ENCODE results near the gene EFCAB7.
A peak's percentile ranks its signal among the peaks of the same experiment; 100 is the strongest.
"Not testable (repeated sequence)": the region's sequence is repeated elsewhere in the genome, so short reads cannot be mapped to it uniquely, and the experiment has no call there.

Gene EFCAB7

GRCh38 chr1:63557365-63557987 lies 34.2 kb downstream of the EFCAB7 start:
- DNase-seq: peak; percentile 47

GRCh38 chr1:63559357-63559756 lies 36.0 kb downstream of the EFCAB7 start:
- no peak for DNase-seq

- no peak for DNase-seq
These were observed 40.4 kb downstream of the EFCAB7 start for GRCh38 chr1:63563745-63564144.

GRCh38 chr1:63569068-63569467 lies 45.7 kb downstream of the EFCAB7 start:
- DNase-seq: no peak

GRCh38 chr1:63569640-63570316 lies 46.5 kb downstream of the EFCAB7 start:
- DNase-seq: no peak

- not testable (repeated sequence) for DNase-seq
These were observed 49.4 kb downstream of the EFCAB7 start for GRCh38 chr1:63572686-63573085.

GRCh38 chr1:63574203-63574796 lies 51.0 kb downstream of the EFCAB7 start:
- not testable (repeated sequence) for DNase-seq

- no peak for DNase-seq
These were observed 52.1 kb downstream of the EFCAB7 start for GRCh38 chr1:63575340-63575826.

- not testable (repeated sequence) for DNase-seq
These were observed 63.0 kb downstream of the EFCAB7 start for GRCh38 chr1:63586326-63586725.

- DNase-seq: no peak
These were observed 66.8 kb downstream of the EFCAB7 start for GRCh38 chr1:63590166-63590560.

GRCh38 chr1:63592536-63593302 lies 69.4 kb downstream of the EFCAB7 start:
- no peak for DNase-seq

GRCh38 chr1:63593303-63593885 lies 70.1 kb downstream of the EFCAB7 start, which contains the start of gene PGM1:
Gene PGM1, plus strand, starts transcription at chr1:63593411. Its CDS starts 78 bp downstream, at chr1:63593489.
- peak; percentile 82 for DNase-seq

- DNase-seq: peak; percentile 82
These were observed 70.7 kb downstream of the EFCAB7 start for GRCh38 chr1:63593886-63594605.

GRCh38 chr1:63595435-63595834 lies 72.1 kb downstream of the EFCAB7 start:
- DNase-seq: no peak

GRCh38 chr1:63599799-63600198 lies 76.5 kb downstream of the EFCAB7 start:
- DNase-seq: no peak

- DNase-seq: no peak
These were observed 76.9 kb downstream of the EFCAB7 start for GRCh38 chr1:63600248-63600647.

- no peak for DNase-seq
These were observed 77.7 kb downstream of the EFCAB7 start for GRCh38 chr1:63601061-63601460.

GRCh38 chr1:63601463-63601862 lies 78.1 kb downstream of the EFCAB7 start:
- DNase-seq: no peak

- DNase-seq: no peak
These were observed 78.6 kb downstream of the EFCAB7 start for GRCh38 chr1:63601912-63602311.

- DNase-seq: no peak
These were observed 79.3 kb downstream of the EFCAB7 start for GRCh38 chr1:63602629-63603028.

- DNase-seq: no peak
These were observed 80.5 kb downstream of the EFCAB7 start for GRCh38 chr1:63603810-63604209.

- DNase-seq: no peak
These were observed 84.0 kb downstream of the EFCAB7 start for GRCh38 chr1:63607322-63607721.

Data from stimulated activated CD8-positive, alpha-beta memory T cell treated with anti-CD3 and anti-CD28 coated beads, Interleukin-4, amount 100 ng/mL, for 48 hours (primary cell).